RWPE1 (cell line): ENCODE results near the gene CRYBA1.

Source experiments
- CTCF ChIA-PET: fragments of 350-600 bp; sonication (Branson Sonifier 250); formaldehyde crosslinking; extraction: SDS; loops from one replicate; lab custom pipeline; 2021; lab: Yijun Ruan, JAX
- POLR2A ChIA-PET: fragments of 400-600 bp; formaldehyde crosslinking; extraction: SDS; loops from one replicate; lab custom pipeline; 2020; ENCODE audit warnings: antibody characterized with exemption; ENCODE audit not compliant: low non-redundant PET; lab: Yijun Ruan, JAX
- DNase-seq: peaks from one replicate; pipeline ENCODE4 v3.0.0; 2012; ENCODE audit warnings: low spot score
- H3K27ac ChIP-seq: fragments of 450-650 bp; 2 replicates; pipeline ENCODE4 v1.5.1; 2017
- TF ChIP-seq, protein P1 (sequence below): fragments of 450-650 bp; conservative IDR thresholded peaks from 2 replicates; pipeline ENCODE4 v1.5.1; 2017; ENCODE audit warnings: low read depth, mild to moderate bottlenecking

The CRYBA1 gene

DNA sequence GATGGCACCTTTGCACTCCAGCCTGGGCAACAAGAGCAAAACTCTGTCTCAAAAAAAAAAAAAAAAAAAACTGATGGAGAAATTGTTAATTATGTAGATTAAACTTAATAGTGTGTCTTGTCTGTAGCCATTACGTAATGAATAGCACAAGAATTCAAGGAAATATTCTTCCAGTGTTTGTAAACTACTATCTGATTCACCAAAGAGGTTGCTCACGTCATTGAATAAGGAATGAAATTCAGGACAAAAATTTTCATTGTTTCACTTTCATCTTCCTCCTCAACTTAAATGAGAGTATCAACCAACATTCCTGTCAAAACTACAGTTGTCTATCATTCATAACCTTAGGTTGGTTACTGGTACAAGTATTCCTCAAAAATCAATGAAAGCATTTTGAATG, 35.8 kb upstream of the CRYBA1 start:
- TF ChIP-seq, protein P1, sequence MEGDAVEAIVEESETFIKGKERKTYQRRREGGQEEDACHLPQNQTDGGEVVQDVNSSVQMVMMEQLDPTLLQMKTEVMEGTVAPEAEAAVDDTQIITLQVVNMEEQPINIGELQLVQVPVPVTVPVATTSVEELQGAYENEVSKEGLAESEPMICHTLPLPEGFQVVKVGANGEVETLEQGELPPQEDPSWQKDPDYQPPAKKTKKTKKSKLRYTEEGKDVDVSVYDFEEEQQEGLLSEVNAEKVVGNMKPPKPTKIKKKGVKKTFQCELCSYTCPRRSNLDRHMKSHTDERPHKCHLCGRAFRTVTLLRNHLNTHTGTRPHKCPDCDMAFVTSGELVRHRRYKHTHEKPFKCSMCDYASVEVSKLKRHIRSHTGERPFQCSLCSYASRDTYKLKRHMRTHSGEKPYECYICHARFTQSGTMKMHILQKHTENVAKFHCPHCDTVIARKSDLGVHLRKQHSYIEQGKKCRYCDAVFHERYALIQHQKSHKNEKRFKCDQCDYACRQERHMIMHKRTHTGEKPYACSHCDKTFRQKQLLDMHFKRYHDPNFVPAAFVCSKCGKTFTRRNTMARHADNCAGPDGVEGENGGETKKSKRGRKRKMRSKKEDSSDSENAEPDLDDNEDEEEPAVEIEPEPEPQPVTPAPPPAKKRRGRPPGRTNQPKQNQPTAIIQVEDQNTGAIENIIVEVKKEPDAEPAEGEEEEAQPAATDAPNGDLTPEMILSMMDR: no peak
- no peak for DNase-seq
- H3K27ac ChIP-seq: no peak overlapping the region
- ChIA-PET POLR2A (no interaction called here), CTCF (interaction anchor here (1.1 kb wide), 1 partner anchor 62 kb away, joined by 3 read pairs; no protein-coding TSS in a partner anchor)

GRCh38 chr17:29212094-29212631, 34.5 kb upstream of the CRYBA1 start:
- DNase-seq: no peak
- ChIA-PET CTCF (interaction anchor here (1.1 kb wide), 1 partner anchor 63 kb away, joined by 3 read pairs; no protein-coding TSS in a partner anchor), POLR2A (no interaction called here)
- TF ChIP-seq, protein P1: no peak
- H3K27ac ChIP-seq: no peak overlapping the region

DNA sequence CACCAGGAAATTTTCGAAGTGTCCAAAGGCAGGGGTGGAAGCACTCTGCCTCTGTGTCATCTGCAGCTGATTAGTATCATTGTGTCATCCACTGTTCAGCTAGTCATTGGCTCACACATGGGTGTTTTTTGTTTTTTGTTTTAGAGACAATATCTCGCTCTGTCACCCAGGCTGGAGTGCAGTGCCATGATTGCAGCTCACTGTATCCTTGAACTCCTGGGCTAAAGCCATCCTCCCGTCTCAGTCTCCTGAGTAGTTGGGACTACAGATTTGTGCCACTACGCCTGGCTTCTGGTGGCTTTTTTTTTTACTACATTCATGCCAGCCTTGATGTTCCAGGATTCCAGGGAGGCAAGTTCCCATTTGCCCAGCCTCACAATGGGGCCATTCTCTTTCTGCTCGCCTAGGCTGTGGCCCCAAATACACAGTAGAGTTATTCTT, 34.0 kb upstream of the CRYBA1 start:
- POLR2A ChIA-PET: no interaction called here
- DNase-seq: no peak
- H3K27ac ChIP-seq: no peak overlapping the region
- TF ChIP-seq, protein P1: no peak
- CTCF ChIA-PET: no interaction called here

- TF ChIP-seq, protein P1: no peak
- CTCF ChIA-PET: interaction anchor here (0.8 kb wide), 2 partner anchors 12 to 65 kb away, joined by 3 to 4 read pairs; no protein-coding TSS in a partner anchor
- no peak for DNase-seq
- POLR2A ChIA-PET: interaction anchor here (0.6 kb wide), 1 partner anchor 78 kb away, joined by 8 read pairs; no protein-coding TSS in a partner anchor
- no peak overlapping the region for H3K27ac ChIP-seq
These were observed 32.2 kb upstream of the CRYBA1 start for GRCh38 chr17:29214215-29215146.

GRCh38 chr17:29215174-29215573, 31.5 kb upstream of the CRYBA1 start:
- CTCF ChIA-PET: interaction anchor here (0.8 kb wide), 2 partner anchors 11 to 66 kb away, joined by 3 to 4 read pairs; no protein-coding TSS in a partner anchor
- POLR2A ChIA-PET: interaction anchor here (0.6 kb wide), 1 partner anchor 77 kb away, joined by 8 read pairs; no protein-coding TSS in a partner anchor
- peak overlapping the region; percentile 53; the same call in 1 of the 2 replicates for H3K27ac ChIP-seq
- TF ChIP-seq, protein P1: no peak
- DNase-seq: no peak

DNA sequence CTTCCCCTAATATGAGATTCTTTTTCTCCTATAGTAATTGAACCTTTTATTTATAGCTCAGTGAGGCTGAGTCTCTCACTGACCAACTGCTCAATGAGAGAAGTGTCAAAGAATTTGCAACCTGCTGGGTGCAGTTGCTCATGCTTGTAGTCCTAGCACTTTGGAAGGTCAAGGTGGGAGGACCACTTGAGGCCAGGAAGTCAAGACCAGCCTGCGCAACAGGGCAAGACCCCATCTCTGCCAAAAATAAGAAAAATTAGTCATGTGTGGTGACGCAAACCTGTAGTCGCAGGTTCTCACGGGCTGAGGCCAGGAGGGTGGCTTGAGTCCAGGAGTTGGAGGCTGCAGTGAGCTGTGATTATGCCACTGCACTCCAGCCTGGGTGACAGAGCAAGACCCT, 30.9 kb upstream of the CRYBA1 start:
- H3K27ac ChIP-seq: peak overlapping the region; percentile 53
- TF ChIP-seq, protein P1: no peak
- no peak for DNase-seq
- ChIA-PET CTCF (interaction anchor here (0.8 to 1.1 kb wide), 2 partner anchors 11 to 36 kb away, joined by 3 to 4 read pairs; partner anchors contain the start of gene MYO18A), POLR2A (interaction anchor here (0.6 kb wide), 1 partner anchor 9 kb away, joined by 3 read pairs; no protein-coding TSS in a partner anchor)
